Endometrial microvascular endothelial cells (primary cell): ENCODE measurements around the gene DHX38. TPM values are rescaled to one million over a fixed set of nuclear protein-coding genes. Genes with fewer than 3 reads are reported as not detected.

Experiments
- in situ Hi-C: cut with HindIII; loops from 2 replicates; pipeline ENCODE4 v1.10.0; 2017; ENCODE audit warnings: low sequenced_read_pairs, low pct_unique_long_range_greater_than_20kb; ENCODE audit errors: inconsistent ontology term
- total RNA-seq: library from RNA; depleted of rRNA; stranded (reverse); fragments of >200 nt; gene quantifications from one replicate; pipeline ENCODE4 v1.2.3, GENCODE V29; 2015; ENCODE audit errors: inconsistent ontology term

DHX38 gene
- total RNA-seq, 1 donor from 2014 or later = 39.6 TPM

DNA sequence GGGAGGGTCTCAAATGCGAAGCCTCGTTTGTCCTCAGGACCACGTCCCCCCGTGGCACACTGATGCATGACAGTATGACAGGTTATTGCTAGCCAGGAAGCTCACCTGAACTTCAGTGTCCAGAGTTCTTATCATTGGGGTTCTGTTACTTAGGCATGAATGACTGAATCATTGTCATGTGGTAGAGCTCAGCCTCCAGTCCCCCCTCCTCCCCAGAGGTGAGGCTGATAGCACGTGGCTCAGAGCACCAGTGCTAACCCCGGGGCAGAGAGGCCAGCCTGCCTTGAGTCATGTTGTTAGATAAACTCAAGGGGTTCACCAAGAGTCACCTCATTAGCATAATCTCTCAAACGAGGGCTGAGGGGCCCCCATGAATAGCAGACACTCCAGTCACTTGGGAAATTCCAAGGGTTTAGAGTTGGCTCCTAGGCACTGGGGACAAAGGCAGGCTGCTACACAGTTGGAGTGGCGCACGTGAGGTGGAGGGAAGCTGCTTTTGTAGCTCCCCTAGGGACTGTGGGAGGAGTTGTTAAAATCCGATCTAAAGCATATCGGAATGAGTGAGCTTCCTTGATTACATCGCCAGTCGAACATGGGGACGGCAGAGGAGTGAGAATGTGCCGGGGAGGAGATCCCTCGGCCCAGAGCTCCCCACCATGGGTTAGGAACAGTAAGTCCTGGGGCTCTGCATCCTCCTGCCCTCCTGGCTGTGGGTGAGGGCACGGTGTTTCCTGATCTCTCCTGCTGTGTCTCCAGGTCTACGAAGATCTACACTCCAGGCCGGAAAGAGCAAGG is 18.2 kb downstream of the DHX38 start:
- in situ Hi-C loops = no loop called here

DNA sequence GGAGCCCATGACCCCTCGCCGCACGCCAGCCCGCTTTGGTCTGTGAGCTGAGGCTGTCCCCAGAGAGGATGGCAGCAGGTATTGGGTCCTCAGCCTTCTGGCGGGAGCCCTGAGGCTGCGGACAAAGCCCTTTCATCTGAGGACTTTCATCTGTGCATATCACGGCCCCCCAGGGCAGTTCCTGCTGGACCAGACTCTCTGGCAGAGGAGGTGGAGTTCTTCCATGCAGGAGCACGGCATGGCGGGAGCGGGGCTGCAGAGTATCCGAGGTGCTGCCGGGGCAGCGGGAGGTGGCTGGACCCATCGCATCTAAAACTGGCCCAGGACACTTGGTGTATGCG is 18.8 kb downstream of the DHX38 start:
- in situ Hi-C loops = no loop called here

DNA sequence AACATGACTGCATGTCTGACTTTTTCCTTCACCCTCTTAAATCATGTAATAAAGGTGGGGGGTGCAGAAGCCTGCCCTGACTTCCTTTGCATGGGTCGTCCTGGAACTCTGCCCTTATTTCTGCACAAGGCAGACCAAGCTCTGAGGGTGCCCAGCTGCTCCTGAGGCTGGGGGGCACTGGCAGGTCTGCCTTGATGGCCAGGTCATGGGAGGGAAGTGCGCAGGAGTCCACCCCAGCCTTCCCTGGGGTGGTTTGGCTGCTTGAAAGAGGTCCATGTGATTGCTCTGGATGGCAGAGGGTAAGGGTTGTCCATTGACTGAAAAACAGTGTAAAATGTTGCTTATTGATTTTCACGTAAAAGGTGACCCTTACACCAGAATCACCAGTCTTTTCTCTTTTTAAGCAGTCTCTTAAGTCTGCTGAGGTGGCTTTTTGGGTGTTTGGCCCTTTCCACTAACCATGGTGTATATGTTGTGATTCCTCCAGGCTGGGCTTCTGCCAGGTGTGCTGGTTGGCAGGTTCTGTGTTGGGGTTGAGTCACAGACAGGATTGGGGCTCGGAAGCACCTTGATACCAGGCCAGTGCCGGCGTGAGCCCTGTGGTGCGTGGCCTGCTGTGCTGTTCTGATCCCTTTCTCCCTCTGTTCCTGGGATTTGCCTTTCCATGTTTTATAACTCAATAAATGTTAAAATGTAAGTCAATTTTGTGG is 19.4 kb downstream of the DHX38 start:
- in situ Hi-C loops = no loop called here

DNA sequence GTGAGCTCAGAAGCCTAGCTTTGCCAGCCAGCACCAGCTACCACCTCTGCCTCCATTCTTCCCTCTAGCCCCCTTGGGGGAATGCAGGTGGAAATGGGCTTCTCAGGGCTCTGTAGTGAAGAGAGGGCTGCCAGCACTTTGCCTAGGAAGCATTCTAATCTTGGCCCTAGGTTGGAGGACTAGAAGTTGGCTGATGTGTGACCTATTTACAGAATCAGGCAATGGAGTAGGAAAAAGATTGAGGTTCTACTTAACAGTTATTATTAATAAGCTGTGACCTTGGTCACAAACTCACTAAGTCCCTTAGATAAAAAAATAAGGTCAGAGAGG is 19.9 kb downstream of the DHX38 start:
- in situ Hi-C loops = no loop called here

DNA sequence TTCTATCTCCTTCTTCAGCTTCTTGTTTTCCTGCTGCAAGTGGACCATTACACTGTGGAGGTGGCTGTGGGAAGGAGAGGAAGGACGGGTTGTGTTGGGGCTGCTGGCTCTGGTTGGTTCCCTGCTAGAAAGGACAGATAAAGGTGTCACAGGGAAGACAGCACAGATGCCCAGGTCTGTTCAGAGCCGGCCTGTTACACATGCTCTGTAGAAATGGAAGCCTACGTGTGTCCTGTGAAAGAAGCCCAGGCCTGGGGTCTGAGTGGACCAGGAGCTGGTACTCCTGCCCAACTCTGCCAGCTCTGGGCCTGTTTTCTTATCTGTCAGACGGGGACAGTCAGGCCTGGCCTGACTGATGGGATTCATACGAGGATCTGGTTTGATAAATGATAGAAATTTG is 26.4 kb downstream of the DHX38 start:
- in situ Hi-C loops = no loop called here

DNA sequence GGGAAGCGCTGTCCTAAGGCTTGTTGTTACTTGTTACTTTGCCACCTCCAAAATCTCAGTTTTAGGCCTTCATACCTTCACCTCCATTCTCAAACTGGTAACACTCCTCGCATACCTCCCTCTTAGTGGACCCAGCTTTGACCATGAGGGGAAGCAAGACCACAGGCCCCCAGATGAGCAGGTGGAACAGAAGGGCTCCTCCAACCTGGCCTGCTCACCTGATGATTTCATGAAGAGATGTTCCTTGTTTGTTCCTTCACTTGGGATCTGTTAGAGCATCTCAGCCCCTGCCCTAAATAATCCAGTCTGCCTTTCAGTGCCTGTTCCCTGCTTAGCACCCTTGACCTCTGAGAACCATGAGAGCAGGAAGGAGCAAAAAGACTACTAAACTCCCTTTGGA is 28.7 kb downstream of the DHX38 start:
- in situ Hi-C loops = no loop called here

DNA sequence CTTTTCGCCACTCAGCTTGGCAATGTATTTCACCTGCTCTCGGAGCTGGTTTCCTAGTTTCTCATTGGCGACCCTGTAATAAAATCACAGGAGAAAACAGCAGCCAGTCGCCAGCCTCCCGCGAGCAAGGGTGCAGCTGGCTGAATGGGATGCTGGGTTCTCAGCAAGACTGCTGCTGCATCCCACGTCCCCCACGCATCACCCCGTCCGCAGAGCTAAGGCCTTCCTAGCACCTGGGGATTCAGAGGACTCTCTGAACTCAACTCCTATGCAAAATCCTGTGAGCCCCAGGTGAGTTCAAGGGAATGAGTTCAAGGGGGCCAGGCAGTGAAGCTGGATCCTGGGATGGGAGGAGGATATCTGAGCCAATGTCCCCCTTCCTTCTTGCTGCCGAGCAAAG is 29.3 kb downstream of the DHX38 start:
- in situ Hi-C loops = no loop called here

DNA sequence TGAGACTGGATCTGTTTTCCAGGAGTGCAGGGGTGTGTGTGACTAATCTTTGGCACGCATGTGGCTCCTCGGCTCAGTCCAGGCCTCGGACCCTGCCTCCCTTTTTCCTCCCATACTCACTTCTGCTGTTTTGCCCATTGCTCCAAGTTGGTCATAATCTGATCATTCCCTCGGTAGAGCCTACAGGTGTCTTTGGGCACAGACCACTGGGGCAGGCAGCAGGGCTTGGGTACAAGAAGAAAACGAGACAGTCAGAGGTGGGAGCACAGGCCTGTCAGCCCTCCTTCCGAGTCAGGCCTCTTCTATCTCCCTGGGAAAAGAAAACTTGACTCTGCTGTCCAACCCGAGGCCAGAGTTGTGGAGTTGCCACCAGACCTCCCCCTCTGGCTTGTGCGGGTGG is 29.8 kb downstream of the DHX38 start:
- in situ Hi-C loops = no loop called here

DNA sequence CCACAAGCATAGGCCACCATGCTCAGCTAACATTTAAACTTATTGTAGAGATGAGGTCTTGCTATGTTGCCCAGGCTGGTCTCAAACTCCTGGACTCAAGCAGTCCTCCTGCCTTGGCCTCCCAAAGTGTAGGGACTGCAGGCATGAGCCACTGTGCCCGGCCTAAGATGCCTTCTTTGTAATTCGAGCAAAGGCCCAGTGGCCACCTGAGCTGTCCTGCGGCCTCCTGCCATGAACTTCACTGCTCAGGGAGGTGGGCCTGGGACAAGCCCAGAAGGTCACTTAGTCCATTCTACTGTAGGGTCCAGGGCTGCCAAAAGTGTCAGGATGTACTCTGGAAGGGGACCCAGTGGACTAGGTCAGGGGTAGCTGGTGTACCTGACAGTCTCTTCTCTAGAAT is 30.5 kb downstream of the DHX38 start:
- in situ Hi-C loops = no loop called here

DNA sequence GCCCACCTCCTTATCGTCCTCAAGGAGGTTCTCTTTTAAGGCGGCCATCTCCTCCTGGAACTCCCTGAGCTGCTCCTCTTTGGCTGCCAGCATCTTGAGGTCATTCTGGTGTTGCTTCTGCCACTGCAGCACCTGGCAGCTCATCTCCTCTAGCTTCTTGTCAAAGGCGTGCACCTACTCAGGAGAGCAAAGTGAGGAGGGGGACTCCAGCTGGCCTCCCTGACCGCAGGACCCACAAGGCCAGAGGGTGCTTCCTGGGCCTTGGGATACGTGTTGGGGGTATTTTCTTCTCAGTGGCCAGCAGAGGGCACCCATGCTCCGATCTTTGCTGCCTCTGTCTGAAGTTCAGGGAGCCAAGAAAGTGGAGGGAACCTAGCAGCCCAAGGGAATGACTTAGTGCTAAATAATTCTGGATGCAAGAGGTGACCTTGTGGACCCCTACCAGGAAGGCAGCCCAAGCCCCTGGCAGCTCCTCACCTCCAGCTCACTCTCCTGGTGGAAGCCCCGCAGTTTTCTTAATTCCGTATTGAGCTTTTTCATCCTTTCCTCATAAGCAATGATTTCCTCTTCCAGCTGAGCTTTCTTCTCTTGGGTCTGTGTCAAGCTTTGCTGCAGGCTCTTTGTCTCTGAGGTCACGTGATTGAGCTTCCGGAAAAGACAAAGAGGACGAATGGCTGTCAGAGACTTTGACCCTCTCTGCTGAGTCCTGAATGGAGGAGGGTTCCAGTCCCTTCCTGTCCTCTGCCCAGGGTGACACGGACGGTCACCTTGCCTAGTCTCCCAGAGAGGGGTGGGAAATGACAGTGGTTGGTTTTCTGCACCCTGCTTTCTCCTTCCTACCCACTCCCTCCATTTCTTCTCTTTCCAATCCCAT is 31.4 kb downstream of the DHX38 start:
- in situ Hi-C loops = no loop called here

DNA sequence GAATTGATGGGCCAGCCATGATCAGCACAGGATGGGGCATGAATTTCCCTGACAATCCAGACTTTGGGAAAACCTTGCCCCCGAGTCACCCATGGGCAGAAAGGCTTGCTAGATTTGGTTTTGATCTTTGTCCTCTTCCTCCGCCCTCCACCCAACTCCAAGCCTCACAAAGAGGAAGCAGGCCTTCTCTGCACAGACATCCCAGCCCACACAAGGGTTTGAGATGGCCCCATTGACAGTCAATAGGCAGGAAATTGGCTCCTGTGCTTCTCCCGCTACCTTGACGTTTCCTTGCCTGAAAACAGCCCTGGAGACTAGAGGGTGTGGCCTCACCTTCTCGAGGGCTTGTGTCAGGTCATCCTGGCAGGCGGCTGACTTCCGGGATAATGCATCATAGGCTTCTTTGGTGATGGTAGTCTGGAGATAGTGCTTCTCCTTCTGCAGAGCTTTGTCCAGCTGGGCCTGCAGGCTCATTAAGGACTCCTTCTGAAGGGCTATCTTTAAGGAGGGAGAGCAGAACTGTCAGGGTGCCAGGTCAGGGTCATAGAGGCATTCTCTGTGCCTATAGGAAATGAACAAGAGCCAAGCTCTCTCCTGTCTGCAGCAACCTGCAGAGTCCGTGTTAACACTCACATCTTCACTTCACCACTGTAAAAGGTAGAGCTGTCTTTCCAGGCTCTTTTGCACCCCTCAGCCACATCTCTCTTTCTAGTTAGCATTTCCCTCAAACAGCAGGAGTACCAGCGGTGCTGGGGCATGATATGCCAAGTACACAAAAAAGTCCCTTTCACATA is 32.2 kb downstream of the DHX38 start:
- in situ Hi-C loops = no loop called here

DNA sequence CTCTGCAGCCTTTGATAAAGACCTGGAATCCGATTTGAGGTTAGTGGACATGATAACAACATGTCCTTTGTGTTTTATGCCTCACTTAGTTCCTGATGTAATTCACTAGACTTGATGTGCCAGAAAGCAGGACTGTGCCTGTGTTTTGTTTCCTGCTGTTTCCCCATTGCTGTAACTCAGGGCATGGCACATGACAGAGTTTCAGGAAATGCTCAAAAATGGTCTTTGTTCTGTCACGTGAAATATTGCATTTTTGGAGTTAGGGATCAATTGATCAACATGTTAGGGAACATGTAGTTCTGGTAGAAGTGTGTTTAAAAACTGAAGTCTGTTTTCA is 32.8 kb downstream of the DHX38 start:
- in situ Hi-C loops = no loop called here

DNA sequence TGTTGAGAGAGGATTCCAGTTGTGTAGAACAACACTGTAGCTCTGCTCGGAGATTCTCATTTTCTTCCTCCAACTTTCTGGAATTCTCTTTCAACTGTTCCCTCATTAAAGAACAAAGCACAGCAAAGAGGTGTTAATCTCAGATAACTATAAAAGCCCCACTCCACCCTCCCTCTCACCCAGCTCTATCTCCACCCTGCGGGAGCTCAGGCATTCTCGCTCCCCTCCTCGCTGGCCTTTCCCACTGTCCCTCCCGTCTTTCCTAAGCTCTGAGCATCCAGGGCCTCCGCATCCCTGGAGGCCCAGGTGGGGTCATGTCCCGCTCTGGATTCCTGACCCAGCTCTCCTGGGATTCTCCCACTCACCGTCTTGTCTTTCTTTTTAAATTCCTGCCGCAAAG is 35.1 kb downstream of the DHX38 start:
- in situ Hi-C loops = no loop called here

DNA sequence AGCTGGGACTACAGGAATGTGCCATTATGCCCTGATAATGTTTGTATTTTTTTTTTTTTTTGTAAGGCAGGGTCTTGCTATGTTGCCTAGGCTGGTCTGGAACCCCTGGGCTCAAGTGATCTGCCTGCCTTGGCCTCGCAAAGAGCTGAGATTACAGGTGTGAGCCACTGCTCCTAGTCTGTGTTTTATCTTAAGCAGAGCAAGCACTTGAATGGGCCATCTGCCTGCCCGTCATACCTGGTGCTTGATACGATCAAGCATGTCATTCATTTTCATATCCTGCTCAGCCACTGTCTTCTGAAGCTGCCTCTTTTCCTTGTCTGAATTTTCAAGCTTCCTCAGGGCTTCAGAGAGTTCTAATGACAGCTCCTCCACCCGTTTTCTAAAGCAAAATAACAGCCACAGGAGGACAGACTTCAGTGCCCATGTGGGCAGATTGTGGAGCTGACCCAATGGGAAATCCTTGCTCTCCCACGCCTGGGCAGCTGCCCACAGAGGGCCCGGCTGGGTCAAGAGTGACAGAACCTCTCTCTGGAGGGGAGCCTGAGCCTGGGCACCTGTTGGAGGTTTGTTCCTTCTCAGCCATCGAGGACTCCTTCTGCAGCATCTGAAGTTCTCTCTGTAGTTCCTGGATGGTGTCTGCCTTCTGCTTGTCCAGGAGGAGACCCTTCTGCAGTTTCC is 36.5 kb downstream of the DHX38 start:
- in situ Hi-C loops = no loop called here

DNA sequence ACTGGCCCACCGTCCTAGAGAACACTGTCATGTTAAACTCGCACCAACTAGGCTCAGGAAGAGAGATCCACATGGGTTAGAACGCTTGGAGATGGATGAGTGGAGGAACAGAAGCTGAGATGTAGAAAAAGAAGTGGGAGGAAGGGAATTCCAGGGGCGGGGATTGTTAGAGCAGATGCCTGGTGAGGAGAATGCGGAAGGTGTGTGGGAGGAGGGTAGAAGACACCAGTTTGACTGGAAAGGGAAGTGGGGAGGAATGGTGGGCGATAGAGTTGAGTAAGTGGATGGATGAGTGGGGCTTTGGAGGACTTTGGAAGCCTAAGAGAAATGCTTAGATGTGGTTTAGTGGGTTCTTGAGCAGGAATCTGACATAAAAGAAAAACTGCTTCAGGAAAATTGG is 37.4 kb downstream of the DHX38 start:
- in situ Hi-C loops = no loop called here

DNA sequence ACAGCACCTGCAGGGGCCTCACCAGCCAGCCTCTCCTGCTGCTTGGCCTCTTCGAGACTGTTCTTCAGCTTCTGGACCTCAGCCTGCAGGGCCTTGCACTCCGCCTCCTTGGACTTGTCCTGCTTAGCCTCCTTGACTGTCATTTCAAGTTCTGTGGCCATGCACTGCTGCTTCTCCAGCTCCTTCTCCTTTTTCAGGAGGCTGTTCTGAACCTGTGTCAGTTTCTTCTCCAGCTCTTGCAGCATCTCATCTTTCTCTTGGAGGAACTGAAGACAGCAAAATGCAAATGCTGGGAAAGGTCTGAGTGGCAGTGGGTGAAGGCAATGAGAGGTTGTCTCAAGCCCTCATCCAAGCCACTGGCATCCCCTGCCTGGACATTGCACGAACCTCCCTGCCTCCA is 39.1 kb downstream of the DHX38 start:
- in situ Hi-C loops = no loop called here

DNA sequence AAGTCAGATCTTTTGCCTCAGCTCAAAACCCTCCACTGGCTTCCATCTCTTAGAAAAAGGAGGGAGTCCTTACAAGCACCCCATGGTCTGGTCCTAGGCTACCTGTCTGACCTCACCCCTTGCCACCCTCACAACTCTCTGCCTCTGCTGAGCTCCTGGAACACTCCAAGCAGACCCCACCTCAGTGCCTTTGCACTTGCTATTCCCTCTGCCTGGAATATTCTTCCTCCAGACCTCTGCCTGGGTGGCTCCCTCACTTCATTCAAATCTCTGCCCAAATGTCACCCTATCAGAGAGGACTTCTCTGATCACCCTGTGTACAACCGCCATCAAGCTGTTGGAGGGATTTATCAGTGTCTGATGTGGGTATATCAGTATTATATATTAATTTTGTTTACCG is 40.9 kb downstream of the DHX38 start:
- in situ Hi-C loops = no loop called here

DNA sequence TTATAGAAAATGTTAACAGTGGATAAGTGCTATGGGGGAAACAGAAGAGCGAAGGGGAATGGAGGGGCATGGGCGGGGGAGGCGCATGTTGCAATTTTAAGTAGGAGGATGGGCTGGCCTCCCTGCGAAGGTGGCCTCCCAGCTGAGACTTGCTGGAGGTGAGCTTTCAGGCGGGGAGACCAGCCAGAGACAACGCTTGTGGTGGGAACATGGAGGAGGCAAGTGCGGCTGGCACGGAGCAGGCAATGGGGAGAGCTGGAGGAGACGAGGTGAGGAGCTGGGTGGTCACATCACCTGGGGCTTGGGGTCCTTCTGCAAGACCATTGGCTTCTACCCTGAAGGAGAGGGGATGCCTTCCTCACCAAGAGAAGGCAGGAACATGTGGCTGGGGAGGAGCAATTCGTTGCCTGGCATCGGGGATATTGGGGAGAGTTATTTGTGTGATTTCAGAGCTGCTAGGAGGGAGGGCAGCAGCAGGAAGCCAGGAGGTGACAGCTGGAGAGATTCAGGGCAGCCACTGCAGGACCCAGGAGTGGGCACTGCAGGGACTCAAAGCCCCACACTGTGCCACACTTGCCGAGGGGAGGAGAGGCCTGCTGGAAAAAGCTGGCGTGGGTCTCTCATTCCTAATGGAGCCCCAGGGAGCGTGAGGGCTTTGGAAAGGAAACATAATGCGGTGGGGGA is 43.9 kb downstream of the DHX38 start:
- in situ Hi-C loops = no loop called here
